GM19467 (cell line): ENCODE data around the gene CCT8.

Experiments used
- ATAC-seq: cut with Tn5 transposase; IDR thresholded peaks from one replicate; pipeline ENCODE4 v1.9.1; 2021; ENCODE audit warnings: mild to moderate bottlenecking, moderate library complexity; ENCODE audit not compliant: unreplicated experiment

Gene CCT8

GRCh38 chr21:29073222-29074006, at the start of gene CCT8:
TSS of gene CCT8 (minus strand) at chr21:29073648. CDS start at chr21:29073590, 58 bp downstream.
- peak; percentile 87 for ATAC-seq

- ATAC-seq, result peak; percentile 57
Observed at GRCh38 chr21:29121759-29122158, 48.3 kb upstream of the CCT8 start.

- ATAC-seq, result peak; percentile 44
Observed at GRCh38 chr21:29117372-29117955, 44.0 kb upstream of the CCT8 start.

GRCh38 chr21:29115899-29116298, 42.5 kb upstream of the CCT8 start:
- no peak for ATAC-seq

- ATAC-seq, result no peak
Observed at GRCh38 chr21:29114765-29115500, 41.5 kb upstream of the CCT8 start.

GRCh38 chr21:29105218-29105617, 31.8 kb upstream of the CCT8 start:
- no peak for ATAC-seq

- no peak for ATAC-seq
Observed at GRCh38 chr21:29104239-29104708, 30.8 kb upstream of the CCT8 start.

GRCh38 chr21:29102791-29103257, 29.4 kb upstream of the CCT8 start:
- no peak for ATAC-seq

GRCh38 chr21:29098156-29098555, 24.7 kb upstream of the CCT8 start:
- no peak for ATAC-seq

- no peak for ATAC-seq
Observed at GRCh38 chr21:29096218-29097015, 23.0 kb upstream of the CCT8 start.

- ATAC-seq, result no peak
Observed at GRCh38 chr21:29092102-29092959, 18.9 kb upstream of the CCT8 start.

- no peak for ATAC-seq
Observed at GRCh38 chr21:29091033-29091432, 17.6 kb upstream of the CCT8 start.

GRCh38 chr21:29085106-29085752, 11.8 kb upstream of the CCT8 start:
- no peak for ATAC-seq

- no peak for ATAC-seq
Observed at GRCh38 chr21:29084372-29084771, 10.9 kb upstream of the CCT8 start.

- ATAC-seq, result no peak
Observed at GRCh38 chr21:29083306-29083705, 9.9 kb upstream of the CCT8 start.

GRCh38 chr21:29082046-29082815, 8.8 kb upstream of the CCT8 start:
- ATAC-seq, result no peak

GRCh38 chr21:29080454-29080941, 7.0 kb upstream of the CCT8 start:
- no peak for ATAC-seq
